ENCODE results near the gene GRM4. TPM values are rescaled to one million over a fixed set of nuclear protein-coding genes. Genes with fewer than 3 reads are reported as not detected.

GRM4 gene
- total RNA-seq, 2 donors from 2014 or later = not detected

DNA sequence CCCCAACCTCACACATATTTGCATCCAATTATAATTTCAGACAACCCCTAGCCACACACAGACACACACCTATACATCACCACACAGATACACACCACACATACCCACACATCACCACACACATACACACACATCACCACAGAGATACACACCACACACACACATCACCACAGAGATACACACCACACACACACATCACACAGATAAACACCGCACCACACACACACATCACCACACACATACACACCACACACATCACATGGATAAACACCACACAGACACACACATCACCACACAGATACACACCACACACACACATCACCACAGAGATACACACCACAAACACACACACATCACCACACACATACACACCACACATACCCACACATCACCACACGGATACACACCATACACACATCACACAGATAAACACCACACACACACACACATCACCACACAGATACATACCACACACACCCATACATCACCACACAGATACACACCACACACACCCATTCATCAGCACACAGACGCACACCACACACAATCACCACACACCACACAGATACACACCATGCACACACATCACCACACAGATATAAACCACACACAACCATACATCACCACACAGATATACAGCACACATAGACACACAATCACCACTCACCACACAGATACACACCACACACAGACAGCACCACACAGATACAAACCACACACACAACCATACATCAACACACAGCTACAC lies 74.6 kb downstream of the GRM4 start:
- Histone ChIP-seq H3K27me3 (replicated peaks; ENCODE audit: insufficient read depth) (peaks cover 6% of the 10 kb centered on the region), H3K4me3 (no peak overlapping the region)
- ATAC-seq (ENCODE audit: insufficient number of reproducible peaks, low FRiP score, low read depth) = no peak

DNA sequence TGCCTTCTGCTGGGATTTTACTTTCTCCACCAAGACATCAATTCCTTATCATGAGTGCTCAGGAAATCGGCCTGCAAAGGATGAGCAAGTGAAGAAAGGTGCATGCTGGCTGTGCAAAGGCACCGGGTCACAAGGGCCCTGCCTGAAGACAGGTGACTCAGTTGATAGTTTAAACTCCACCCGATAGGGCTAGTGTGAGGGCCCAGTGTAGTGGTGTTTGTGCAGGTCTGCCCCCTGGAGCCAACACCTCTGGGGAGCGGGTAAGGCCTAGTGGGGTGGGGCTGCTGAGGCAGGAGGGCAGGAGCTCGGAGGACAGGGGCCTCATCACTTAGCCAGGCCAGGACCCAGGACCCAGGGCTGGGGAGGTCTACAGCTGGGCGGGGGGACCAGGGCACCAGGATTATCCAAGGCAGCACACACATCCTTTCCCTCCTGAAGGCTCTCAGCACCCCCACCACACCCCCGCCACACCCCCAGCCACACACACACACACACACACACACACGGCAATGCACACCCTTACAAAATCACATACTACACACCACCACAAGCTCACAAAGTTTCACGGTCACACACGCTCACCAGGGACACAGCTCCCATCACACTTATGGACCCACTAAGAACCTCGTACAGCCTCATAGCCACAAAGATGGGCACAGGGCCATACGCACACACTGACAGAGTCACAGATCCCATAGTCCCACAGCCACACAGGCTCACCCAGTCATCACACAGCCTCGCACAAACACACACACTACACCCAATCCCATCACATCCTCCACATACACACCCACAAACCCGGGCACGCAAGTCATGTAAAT lies 75.4 kb downstream of the GRM4 start:
- no peaks in the 10 kb centered on the region for H3K9me3 ChIP-seq
- DNase-seq (ENCODE audit: low spot score) = no peak
- no peak for ATAC-seq (ENCODE audit: insufficient number of reproducible peaks, low FRiP score, low read depth)
- no peaks in the 10 kb centered on the region for H3K36me3 ChIP-seq
- H3K27me3 ChIP-seq (replicated peaks; ENCODE audit: insufficient read depth) = peaks cover 6% of the 10 kb centered on the region
- no peak overlapping the region for H3K27ac ChIP-seq
- no peak overlapping the region for H3K4me3 ChIP-seq
- TF ChIP-seq, protein P1, sequence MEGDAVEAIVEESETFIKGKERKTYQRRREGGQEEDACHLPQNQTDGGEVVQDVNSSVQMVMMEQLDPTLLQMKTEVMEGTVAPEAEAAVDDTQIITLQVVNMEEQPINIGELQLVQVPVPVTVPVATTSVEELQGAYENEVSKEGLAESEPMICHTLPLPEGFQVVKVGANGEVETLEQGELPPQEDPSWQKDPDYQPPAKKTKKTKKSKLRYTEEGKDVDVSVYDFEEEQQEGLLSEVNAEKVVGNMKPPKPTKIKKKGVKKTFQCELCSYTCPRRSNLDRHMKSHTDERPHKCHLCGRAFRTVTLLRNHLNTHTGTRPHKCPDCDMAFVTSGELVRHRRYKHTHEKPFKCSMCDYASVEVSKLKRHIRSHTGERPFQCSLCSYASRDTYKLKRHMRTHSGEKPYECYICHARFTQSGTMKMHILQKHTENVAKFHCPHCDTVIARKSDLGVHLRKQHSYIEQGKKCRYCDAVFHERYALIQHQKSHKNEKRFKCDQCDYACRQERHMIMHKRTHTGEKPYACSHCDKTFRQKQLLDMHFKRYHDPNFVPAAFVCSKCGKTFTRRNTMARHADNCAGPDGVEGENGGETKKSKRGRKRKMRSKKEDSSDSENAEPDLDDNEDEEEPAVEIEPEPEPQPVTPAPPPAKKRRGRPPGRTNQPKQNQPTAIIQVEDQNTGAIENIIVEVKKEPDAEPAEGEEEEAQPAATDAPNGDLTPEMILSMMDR (IDR thresholded peaks at IDR 0.05) = no peak
- H3K4me1 ChIP-seq (ENCODE audit: control insufficient read depth in 1 of 2, low read depth in 2 of 2) = peaks cover 0 to 4% of the 10 kb centered on the region in 2 donors

More for the DNA sequence above, 74.6 kb downstream of the GRM4 start:
- no peak overlapping the region for H3K27ac ChIP-seq
- DNase-seq (ENCODE audit: low spot score) = no peak
- H3K9me3 ChIP-seq = no peaks in the 10 kb centered on the region
- H3K4me1 ChIP-seq (ENCODE audit: control insufficient read depth in 1 of 2, low read depth in 2 of 2) = no peaks in the 10 kb centered on the region
- TF ChIP-seq, protein P1 (IDR thresholded peaks at IDR 0.05) = no peak
- no peaks in the 10 kb centered on the region for H3K36me3 ChIP-seq

DNA sequence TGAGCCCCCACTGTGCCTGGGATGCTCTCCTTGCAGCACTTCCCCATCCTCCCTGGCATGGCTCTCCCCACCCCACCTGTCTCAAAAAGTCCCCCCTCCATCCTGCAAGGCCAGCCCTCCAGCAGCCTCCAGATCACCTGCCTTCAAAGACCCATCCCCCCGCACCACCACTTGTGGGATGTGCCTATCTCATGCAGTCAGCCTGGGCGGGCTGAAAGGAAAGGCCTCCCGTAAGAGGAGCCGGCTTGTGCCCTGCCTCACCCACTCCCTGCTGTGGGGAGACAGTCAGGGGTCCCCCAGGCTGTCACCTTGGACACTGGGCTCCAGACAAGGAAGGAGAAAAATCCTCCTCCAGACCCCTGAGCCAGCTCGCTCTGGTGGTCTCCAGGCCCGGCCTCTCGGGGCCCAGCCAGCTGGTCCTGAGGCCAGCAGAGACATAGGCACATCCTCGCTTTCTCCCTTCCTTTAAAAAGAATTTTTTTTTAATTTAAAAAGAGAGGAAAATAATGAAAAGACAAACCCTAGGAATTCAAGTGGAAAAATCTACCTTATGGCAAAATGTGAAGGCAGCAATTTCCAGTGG lies 77.3 kb downstream of the GRM4 start:
- TF ChIP-seq, protein P1 (IDR thresholded peaks at IDR 0.05) = no peak
- no peak for DNase-seq (ENCODE audit: low spot score)

DNA sequence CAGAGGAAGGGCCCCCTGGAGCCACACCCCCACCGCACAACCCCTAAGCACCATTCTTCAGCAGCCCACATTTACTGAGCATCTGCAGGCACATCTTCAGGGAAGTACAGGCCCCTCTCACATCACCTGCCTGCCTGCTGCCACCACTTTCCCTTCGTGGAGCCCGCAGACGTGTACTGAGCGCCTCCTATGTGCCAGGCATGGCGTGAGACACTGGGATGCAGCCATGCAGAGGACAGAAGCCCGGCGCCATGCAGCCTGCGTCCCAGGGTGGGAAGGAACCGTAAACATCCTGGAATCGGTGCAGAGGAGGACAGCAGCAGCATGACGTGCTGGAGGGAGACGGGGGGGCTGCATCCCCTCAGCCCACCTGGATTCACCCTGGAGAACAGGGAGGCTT lies 78.1 kb downstream of the GRM4 start:
- peaks cover 10% of the 10 kb centered on the region for H3K27me3 ChIP-seq (replicated peaks; ENCODE audit: insufficient read depth)
- no peak for ATAC-seq (ENCODE audit: insufficient number of reproducible peaks, low FRiP score, low read depth)

More for the DNA sequence above, 77.3 kb downstream of the GRM4 start:
- Histone ChIP-seq H3K27me3 (replicated peaks; ENCODE audit: insufficient read depth) (peaks cover 10% of the 10 kb centered on the region), H3K4me3 (no peak overlapping the region), H3K9me3 (no peaks in the 10 kb centered on the region), H3K27ac (no peak overlapping the region), H3K36me3 (no peaks in the 10 kb centered on the region), H3K4me1 (ENCODE audit: control insufficient read depth in 1 of 2, low read depth in 2 of 2) (peaks cover 0 to 10% of the 10 kb centered on the region in 2 donors)
- no peak for ATAC-seq (ENCODE audit: insufficient number of reproducible peaks, low FRiP score, low read depth)

More for the DNA sequence above, 78.1 kb downstream of the GRM4 start:
- no peak for DNase-seq (ENCODE audit: low spot score)
- H3K27ac ChIP-seq = no peak overlapping the region
- TF ChIP-seq, protein P1 (IDR thresholded peaks at IDR 0.05) = no peak
- peaks cover 0 to 10% of the 10 kb centered on the region in 2 donors for H3K4me1 ChIP-seq (ENCODE audit: control insufficient read depth in 1 of 2, low read depth in 2 of 2)
- H3K4me3 ChIP-seq = no peak overlapping the region
- no peaks in the 10 kb centered on the region for H3K36me3 ChIP-seq
- H3K9me3 ChIP-seq = no peaks in the 10 kb centered on the region

Data from thoracic aorta (tissue), 2 donors.